ENCODE measurements around the gene PLCB1.
A peak's percentile ranks its signal among the peaks of the same experiment; 100 is the strongest.

GRCh38 chr20:8722277-8722928 is 590.3 kb downstream of the PLCB1 start:
- TF ChIP-seq, protein P1, sequence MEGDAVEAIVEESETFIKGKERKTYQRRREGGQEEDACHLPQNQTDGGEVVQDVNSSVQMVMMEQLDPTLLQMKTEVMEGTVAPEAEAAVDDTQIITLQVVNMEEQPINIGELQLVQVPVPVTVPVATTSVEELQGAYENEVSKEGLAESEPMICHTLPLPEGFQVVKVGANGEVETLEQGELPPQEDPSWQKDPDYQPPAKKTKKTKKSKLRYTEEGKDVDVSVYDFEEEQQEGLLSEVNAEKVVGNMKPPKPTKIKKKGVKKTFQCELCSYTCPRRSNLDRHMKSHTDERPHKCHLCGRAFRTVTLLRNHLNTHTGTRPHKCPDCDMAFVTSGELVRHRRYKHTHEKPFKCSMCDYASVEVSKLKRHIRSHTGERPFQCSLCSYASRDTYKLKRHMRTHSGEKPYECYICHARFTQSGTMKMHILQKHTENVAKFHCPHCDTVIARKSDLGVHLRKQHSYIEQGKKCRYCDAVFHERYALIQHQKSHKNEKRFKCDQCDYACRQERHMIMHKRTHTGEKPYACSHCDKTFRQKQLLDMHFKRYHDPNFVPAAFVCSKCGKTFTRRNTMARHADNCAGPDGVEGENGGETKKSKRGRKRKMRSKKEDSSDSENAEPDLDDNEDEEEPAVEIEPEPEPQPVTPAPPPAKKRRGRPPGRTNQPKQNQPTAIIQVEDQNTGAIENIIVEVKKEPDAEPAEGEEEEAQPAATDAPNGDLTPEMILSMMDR (IDR thresholded peaks at IDR 0.05; ENCODE audit: low read depth, low read length, poor library complexity, severe bottlenecking), result peak; percentile 81
- TF ChIP-seq EZH2phosphoT487 (IDR thresholded peaks at IDR 0.05; ENCODE audit: borderline replicate concordance, low read length), result no peak
